DND-41 (cell line): ENCODE measurements around the gene HEG1.

ENCODE experiments used
- CTCF ChIP-seq: IDR thresholded peaks from 2 replicates; pipeline ENCODE4 v1.5.1; 2012; ENCODE audit warnings: borderline replicate concordance, low read length, moderate library complexity, mild to moderate bottlenecking; ENCODE audit not compliant: poor library complexity, severe bottlenecking; ENCODE audit errors: extremely low read depth
- EZH2 ChIP-seq: IDR thresholded peaks from 3 replicates; pipeline ENCODE4 v1.6.1; 2012; ENCODE audit warnings: borderline replicate concordance, low read depth, mild to moderate bottlenecking, moderate library complexity, low read length, inconsistent platforms; ENCODE audit not compliant: severe bottlenecking

GRCh38 chr3:124935264-124935663 is 120.5 kb downstream of the HEG1 start:
- TF ChIP-seq CTCF, result no peak
- TF ChIP-seq EZH2, result no peak
